IMR-90 (cell line): Measurements from ENCODE around the gene RAG1. TPM values are rescaled to one million over a fixed set of nuclear protein-coding genes. Genes with fewer than 3 reads are reported as not detected.

ENCODE experiments used
- ATAC-seq: fragments of 200-7000 bp; cut with Tn5 transposase; 2 replicates; pipeline ENCODE4 v1.9.1; 2020; ENCODE audit warnings: low read depth, mild to moderate bottlenecking, moderate library complexity
- BruUV-seq: library from RNA; stranded (reverse); fragments of 400-500 nt; replicated peaks from 2 replicates; lab custom pipeline; 2021; lab: Mats Ljungman, UMichigan
- CTCF ChIA-PET: fragments of 300-600 bp; formaldehyde crosslinking; extraction: SDS; loops from one replicate; lab custom pipeline; 2021; ENCODE audit warnings: antibody characterized with exemption; lab: Yijun Ruan, JAX
- POLR2A ChIA-PET: fragments of 300-600 bp; sonication (Branson Sonifier 250); formaldehyde crosslinking; loops from one replicate; lab custom pipeline; 2022; ENCODE audit warnings: antibody characterized with exemption; ENCODE audit not compliant: unreplicated experiment; lab: Charles Lee
- DNase-seq: peaks from one replicate; pipeline ENCODE4 v3.0.0; 2013
- H2AFZ ChIP-seq: replicated peaks from 2 replicates; pipeline ENCODE3; 2013; ENCODE audit warnings: low read length, mild to moderate bottlenecking; ENCODE audit not compliant: poor library complexity
- H2AK5ac ChIP-seq: 2 replicates; pipeline ENCODE4 v1.6.1; 2013; ENCODE audit warnings: low read depth, low read length, inconsistent platforms
- H2AK9ac ChIP-seq: replicated peaks from 2 replicates; pipeline ENCODE3; 2013; ENCODE audit warnings: mild to moderate bottlenecking, low read depth, low read length, moderate library complexity; ENCODE audit not compliant: poor library complexity
- H2BK120ac ChIP-seq: 2 replicates; pipeline ENCODE4 v1.6.1; 2013; ENCODE audit warnings: low read depth, low read length, inconsistent platforms
- H2BK15ac ChIP-seq: 3 replicates; pipeline ENCODE4 v1.6.1; 2013; ENCODE audit warnings: low read depth, low read length, inconsistent platforms
- H2BK20ac ChIP-seq: 2 replicates; pipeline ENCODE4 v1.6.1; 2013; ENCODE audit warnings: low read depth, mild to moderate bottlenecking, inconsistent platforms, low read length, moderate library complexity
- H2BK5ac ChIP-seq: 2 replicates; pipeline ENCODE4 v1.6.1; 2013; ENCODE audit warnings: mild to moderate bottlenecking, low read depth, low read length, inconsistent platforms; ENCODE audit not compliant: poor library complexity, severe bottlenecking
- H3K14ac ChIP-seq: replicated peaks from 2 replicates; pipeline ENCODE4 v1.6.1; 2013; ENCODE audit warnings: low read depth, low read length, inconsistent platforms
- H3K18ac ChIP-seq: 2 replicates; pipeline ENCODE4 v1.6.1; 2013; ENCODE audit warnings: low read depth, low read length, control low read depth
- H3K23ac ChIP-seq: 2 replicates; pipeline ENCODE4 v1.6.1; 2013; ENCODE audit warnings: low read depth, low read length, inconsistent platforms
- H3K27ac ChIP-seq: 2 replicates; pipeline ENCODE4 v1.5.1; 2013; ENCODE audit warnings: mild to moderate bottlenecking, control low read depth, low read length; ENCODE audit not compliant: insufficient read depth
- H3K27me3 ChIP-seq: 2 replicates; pipeline ENCODE4 v1.6.1; 2013; ENCODE audit warnings: low read length; ENCODE audit not compliant: control insufficient read depth, insufficient read depth
- H3K36me3 ChIP-seq: 2 replicates; pipeline ENCODE4 v1.6.1; 2013; ENCODE audit warnings: low read length, mixed read lengths; ENCODE audit not compliant: control insufficient read depth, insufficient read depth
- H3K4ac ChIP-seq: 2 replicates; pipeline ENCODE4 v1.6.1; 2013; ENCODE audit warnings: low read depth, low read length, inconsistent platforms
- H3K4me1 ChIP-seq: 2 replicates; pipeline ENCODE4 v1.6.1; 2013; ENCODE audit warnings: low read length, mixed read lengths; ENCODE audit not compliant: control insufficient read depth, insufficient read depth
- H3K4me2 ChIP-seq: 2 replicates; pipeline ENCODE4 v1.6.1; 2013; ENCODE audit warnings: low read depth, mild to moderate bottlenecking, control low read depth, low read length, moderate library complexity
- H3K4me3 ChIP-seq: 2 replicates; pipeline ENCODE4 v1.5.1; 2013; ENCODE audit warnings: low read depth, mild to moderate bottlenecking, control low read depth, low read length, moderate library complexity; ENCODE audit not compliant: insufficient read depth
- H3K56ac ChIP-seq: 2 replicates; pipeline ENCODE4 v1.6.1; 2013; ENCODE audit warnings: low read length, inconsistent platforms; ENCODE audit not compliant: insufficient read depth; ENCODE audit errors: extremely low read depth
- H3K79me1 ChIP-seq, 2 experiments: 2 replicates each; pipeline ENCODE4 v1.6.1; 2013; ENCODE audit warnings: low read length in 2 of 2, inconsistent platforms in 1 of 2, low read depth in 1 of 2
- H3K9ac ChIP-seq: 2 replicates; pipeline ENCODE4 v1.6.1; 2013; ENCODE audit warnings: low read depth, low read length, control low read depth
- H3K9me1 ChIP-seq: 2 replicates; pipeline ENCODE4 v1.6.1; 2013; ENCODE audit warnings: low read length, inconsistent platforms; ENCODE audit not compliant: insufficient read depth
- H3K9me3 ChIP-seq: 2 replicates; pipeline ENCODE4 v1.6.1; 2013; ENCODE audit warnings: low read length; ENCODE audit not compliant: control insufficient read depth, insufficient read depth
- H4K20me1 ChIP-seq: 2 replicates; pipeline ENCODE4 v1.6.1; 2013; ENCODE audit warnings: low read length, inconsistent platforms; ENCODE audit not compliant: insufficient read depth
- H4K5ac ChIP-seq: 2 replicates; pipeline ENCODE4 v1.6.1; 2013; ENCODE audit warnings: mild to moderate bottlenecking, low read depth, low read length, control low read depth
- H4K8ac ChIP-seq, 2 experiments: 2 replicates each; pipeline ENCODE4 v1.6.1; 2013; ENCODE audit warnings: low read depth in 2 of 2, low read length in 2 of 2, control low read depth in 1 of 2, inconsistent platforms in 1 of 2
- H4K91ac ChIP-seq: 2 replicates; pipeline ENCODE4 v1.6.1; 2013; ENCODE audit warnings: low read depth, low read length, inconsistent platforms; ENCODE audit not compliant: insufficient read depth
- CHD1 ChIP-seq: IDR thresholded peaks from 2 replicates; pipeline ENCODE4 v1.6.1; 2012; ENCODE audit warnings: low read depth, low read length, improper control_type of control experiment
- WGBS, 2 experiments: methylation state at CpG; one replicate each; pipeline versions ENCODE4 v1.1.5 to v1.1.7; 2013; ENCODE audit warnings: missing lambda C conversion rate in 2 of 2; ENCODE audit not compliant: insufficient read length in 1 of 2; ENCODE audit errors: extremely low coverage in 2 of 2; 5-methylcytosine and 5-hydroxymethylcytosine counted together
- dilution Hi-C: fragments of 300-500 bp; cut with HindIII; formaldehyde crosslinking; loops from one replicate; pipeline ENCODE4 v1.14.3; 2018; ENCODE audit warnings: low sequenced_read_pairs; ENCODE audit not compliant: unreplicated experiment
- in situ Hi-C: fragments of 300-500 bp; cut with MboI; formaldehyde crosslinking; loops from 3 replicates; pipeline ENCODE4 v1.14.3; 2019; ENCODE audit warnings: low sequenced_read_pairs, inconsistent platforms, mixed read lengths
- intact Hi-C: fragments of 100-400 bp; cut with micrococcal nuclease; formaldehyde crosslinking; loops from 2 replicates; pipeline ENCODE4 v1.10.0; 2022
- polyA plus RNA-seq, 3 experiments: library from polyadenylated mRNA; depleted of rRNA; stranded (reverse); fragments of >200 nt; gene quantifications; 2 replicates each; pipeline ENCODE4 v1.2.3, GENCODE V29; 2012; ENCODE audit warnings: low replicate concordance in 1 of 3
- total RNA-seq: library from RNA; depleted of rRNA; stranded (reverse); fragments of >200 nt; gene quantifications from 2 replicates; pipeline ENCODE4 v1.2.3, GENCODE V29; 2012

The RAG1 gene
- total and polyA plus RNA-seq, 2 of the 4 experiments (the other 2 are of a cell fraction): 0.14 to 0.72 TPM

GRCh38 chr11:36566407-36567053 lies 1.3 kb upstream of the RAG1 start:
- Histone ChIP-seq H4K5ac (no peak overlapping the region), H3K18ac (no peak overlapping the region), H3K56ac (no peak overlapping the region), H3K4me3 (no peak overlapping the region), H3K9me1 (no peaks in the 10 kb centered on the region), H3K9me3 (no peaks in the 10 kb centered on the region), H3K23ac (no peak overlapping the region), H3K79me1 (no peaks in the 10 kb centered on the region), H3K14ac (no peak overlapping the region), H2BK5ac (no peak overlapping the region), H3K27ac (no peak overlapping the region), H4K20me1 (no peaks in the 10 kb centered on the region), H2BK20ac (no peak overlapping the region), H4K8ac (no peak overlapping the region), H3K4me2 (no peak overlapping the region), H3K27me3 (peaks cover 26% of the 10 kb centered on the region), H2AK9ac (no peak overlapping the region), H2BK15ac (no peak overlapping the region), H3K4ac (no peak overlapping the region), H2AFZ (no peak overlapping the region), H2AK5ac (no peak overlapping the region), H3K9ac (no peak overlapping the region), H4K91ac (no peak overlapping the region), H3K4me1 (no peaks in the 10 kb centered on the region), H2BK120ac (no peak overlapping the region), H3K36me3 (no peaks in the 10 kb centered on the region)
- no peak for TF ChIP-seq CHD1
- no peak for ATAC-seq
- dilution Hi-C loops (no loop called here), in situ Hi-C loops (no loop called here), intact Hi-C loops (no loop called here)
- no CpG with 5 or more reads among the region's 4 CpGs for WGBS, 2 experiments
- BruUV-seq: no TSS peak
- DNase-seq: no peak
- ChIA-PET CTCF (interaction anchor here (6.0 kb wide), 1 partner anchor 180 kb away, joined by 44 read pairs; no protein-coding TSS in a partner anchor), POLR2A (no interaction called here)
